ENCODE results near the gene AREG. TPM values are rescaled to one million over a fixed set of nuclear protein-coding genes. Genes with fewer than 3 reads are reported as not detected.

The AREG gene
- total and polyA plus RNA-seq, 2 of the 13 experiments (the other 11 are each of a cell fraction or from before 2014, with no cell fraction given) = 6.2 to 7.1 TPM

DNA sequence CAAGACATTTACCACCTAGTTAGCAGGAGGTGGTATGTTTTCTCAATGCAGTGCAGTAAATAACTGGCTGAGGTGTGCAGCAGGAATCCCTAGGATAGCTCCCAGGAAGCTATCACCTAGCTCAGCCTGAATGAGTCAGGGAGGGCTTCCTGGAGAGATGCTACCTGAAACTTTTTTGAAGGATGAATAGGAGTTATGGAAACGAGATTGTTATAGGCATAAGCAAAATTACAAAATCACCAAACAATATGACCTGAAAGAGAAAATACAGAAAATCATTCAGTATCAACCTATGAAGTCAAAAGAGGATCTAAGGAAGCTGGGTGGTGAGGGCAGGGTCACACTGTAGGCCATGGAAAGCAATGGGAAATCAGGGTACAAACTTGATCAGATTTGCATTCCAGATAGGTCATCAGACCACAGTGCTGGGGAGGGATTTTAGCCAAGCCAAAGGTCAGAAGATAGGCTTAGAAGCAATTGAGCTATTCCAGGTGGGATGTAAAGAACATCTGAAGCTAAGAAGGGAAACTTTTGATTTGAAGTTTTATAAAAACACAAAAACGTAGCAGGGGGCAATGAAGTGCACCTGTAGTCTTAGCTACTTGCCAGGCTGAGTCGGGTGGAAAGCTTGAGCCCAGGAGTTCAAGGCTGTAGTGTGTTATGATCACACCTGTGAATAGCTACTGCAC is 11.3 kb downstream of the AREG start:
- Histone ChIP-seq H3K36me3 (replicated peaks in 1 of 2; ENCODE audit: control insufficient read depth in 1 of 2, insufficient read depth in 2 of 2, low read length in 2 of 2) (no peaks in the 10 kb centered on the region), H3K4me2 (ENCODE audit: low read depth, low read length) (no peak overlapping the region), H3K27ac (ENCODE audit: extremely low read length, insufficient read depth, low read length) (no peak overlapping the region), H3K9ac (ENCODE audit: insufficient read depth, low read depth, low read length) (no peak overlapping the region), H3K27me3 (ENCODE audit: control insufficient read depth in 1 of 2, insufficient read depth in 2 of 2, low read length in 2 of 2) (no peaks in the 10 kb centered on the region), H4K20me1 (ENCODE audit: insufficient read depth, low read length) (no peaks in the 10 kb centered on the region), H3K4me1 (ENCODE audit: insufficient read depth, low read length) (no peaks in the 10 kb centered on the region), H3K9me3 (ENCODE audit: low read length) (no peaks in the 10 kb centered on the region), H2AFZ (ENCODE audit: low read length) (no peak overlapping the region), H3K4me3 (replicated peaks in 1 of 3; ENCODE audit: insufficient read depth in 1 of 3, low read depth in 2 of 3, low read length in 3 of 3) (no peak overlapping the region), H3K79me2 (ENCODE audit: insufficient read depth, low read length) (no peaks in the 10 kb centered on the region)
- intact Hi-C loops (cut with micrococcal nuclease; ENCODE audit: unreplicated experiment) (no loop called here), in situ Hi-C loops (cut with HindIII; ENCODE audit: extremely low pct_ligation_motif_present, low pct_unique_long_range_greater_than_20kb) (no loop called here)
- WGBS (ENCODE audit: low lambda C conversion rate) = 16% methylated on average over 3 of the region's 3 CpGs
- no peak for TF ChIP-seq RXRA (CRISPR knock-in tag; IDR thresholded peaks at IDR 0.05)
- no peak for TF ChIP-seq MBD4 (IDR thresholded peaks at IDR 0.05; ENCODE audit: borderline replicate concordance, low read length)
- no peak for TF ChIP-seq AGO2 (optimal IDR thresholded peaks at IDR 0.05; ENCODE audit: low read depth, low read length)
- no peak for TF ChIP-seq NFYC (CRISPR knock-in tag; IDR thresholded peaks at IDR 0.05)
- TF ChIP-seq SAFB2 (CRISPR knock-in tag; IDR thresholded peaks at IDR 0.05; ENCODE audit: borderline replicate concordance, low read depth) = no peak
- TF ChIP-seq HMG20A (CRISPR knock-in tag; IDR thresholded peaks at IDR 0.05; ENCODE audit: borderline replicate concordance) = no peak
- no peak for TF ChIP-seq KDM5B (CRISPR knock-in tag; IDR thresholded peaks at IDR 0.05; ENCODE audit: borderline replicate concordance)
- TF ChIP-seq PCBP1 (IDR thresholded peaks at IDR 0.05; ENCODE audit: borderline replicate concordance, low read depth, low read length) = no peak
- TF ChIP-seq KDM2A (CRISPR knock-in tag; IDR thresholded peaks at IDR 0.05; ENCODE audit: borderline replicate concordance, low read depth) = no peak
- BruUV-seq (replicated peaks) = no TSS peak
- ATAC-seq (no peak), FAIRE-seq (no peak), DNase-seq (ENCODE audit: low spot score) (no peak)
- CTCF ChIA-PET (ENCODE audit: low intra/inter-chr PET ratio, low total read pairs) = no interaction called here
- POLR2A ChIA-PET = no interaction called here

DNA sequence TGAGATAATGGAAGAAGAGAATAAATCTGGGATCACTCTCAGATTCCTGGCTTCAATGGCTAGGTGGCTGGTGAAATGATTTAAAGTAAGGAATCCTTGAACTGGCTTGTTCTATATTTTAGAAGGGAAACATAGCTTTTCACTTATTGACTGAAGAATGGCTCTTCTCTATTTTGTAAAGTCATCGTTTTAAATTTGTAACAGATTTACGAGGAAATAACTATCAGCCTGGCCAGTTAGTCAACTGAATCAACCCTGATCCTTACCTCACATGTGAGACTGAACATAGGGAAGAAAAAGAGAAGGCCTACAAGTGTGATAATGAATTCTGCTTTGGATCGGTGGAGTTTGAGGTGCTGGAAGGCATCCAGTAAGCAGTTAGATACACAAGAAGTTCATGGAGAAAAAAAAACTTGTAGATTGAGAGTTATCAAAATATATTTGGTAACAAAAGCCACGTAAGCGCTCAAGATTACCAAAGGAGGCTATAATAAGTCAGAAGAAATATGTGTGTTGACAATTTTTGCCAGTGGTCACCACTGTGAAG is 12.0 kb downstream of the AREG start:
- FAIRE-seq = no peak
- Histone ChIP-seq H3K27ac (ENCODE audit: extremely low read length, insufficient read depth, low read length) (no peak overlapping the region), H2AFZ (ENCODE audit: low read length) (no peak overlapping the region), H3K4me2 (ENCODE audit: low read depth, low read length) (no peak overlapping the region), H3K9me3 (ENCODE audit: low read length) (no peaks in the 10 kb centered on the region), H4K20me1 (ENCODE audit: insufficient read depth, low read length) (no peaks in the 10 kb centered on the region), H3K27me3 (ENCODE audit: control insufficient read depth in 1 of 2, insufficient read depth in 2 of 2, low read length in 2 of 2) (no peaks in the 10 kb centered on the region), H3K4me1 (ENCODE audit: insufficient read depth, low read length) (no peaks in the 10 kb centered on the region), H3K4me3 (replicated peaks in 1 of 3; ENCODE audit: insufficient read depth in 1 of 3, low read depth in 2 of 3, low read length in 3 of 3) (no peak overlapping the region), H3K9ac (ENCODE audit: insufficient read depth, low read depth, low read length) (no peak overlapping the region), H3K79me2 (ENCODE audit: insufficient read depth, low read length) (no peaks in the 10 kb centered on the region), H3K36me3 (replicated peaks in 1 of 2; ENCODE audit: control insufficient read depth in 1 of 2, insufficient read depth in 2 of 2, low read length in 2 of 2) (no peaks in the 10 kb centered on the region)
- intact Hi-C loops (cut with micrococcal nuclease; ENCODE audit: unreplicated experiment) (no loop called here), in situ Hi-C loops (cut with HindIII; ENCODE audit: extremely low pct_ligation_motif_present, low pct_unique_long_range_greater_than_20kb) (no loop called here)
- no TSS peak for BruUV-seq (replicated peaks)
- no peak for TF ChIP-seq CEBPG (CRISPR knock-in tag; IDR thresholded peaks at IDR 0.05)
- TF ChIP-seq ZFP36 (IDR thresholded peaks at IDR 0.05; ENCODE audit: borderline replicate concordance, low read depth, low read length, partially characterized antibody) = no peak
- 0 out of 4 replicates have a peak, but pooled peaks of 1 of the 2 experiments have one; percentile 14 for TF ChIP-seq MAFK (conservative IDR thresholded peaks at IDR 0.05 in 1 of 2, IDR thresholded peaks at IDR 0.05 in 1 of 2; ENCODE audit: low read length in 2 of 2)
- TF ChIP-seq AGO2 (optimal IDR thresholded peaks at IDR 0.05; ENCODE audit: low read depth, low read length) = no peak
- TF ChIP-seq MAFF (IDR thresholded peaks at IDR 0.05; ENCODE audit: low read depth, low read length) = peak; percentile 22; the same call in 1 of the 2 replicates
- no peak for TF ChIP-seq CCDC6 (CRISPR knock-in tag; IDR thresholded peaks at IDR 0.05)
- ChIA-PET POLR2A (no interaction called here), CTCF (ENCODE audit: low intra/inter-chr PET ratio, low total read pairs) (no interaction called here)
- WGBS (ENCODE audit: low lambda C conversion rate) = 70% methylated on average over 5 of the region's 5 CpGs
- ATAC-seq = no peak
- no peak for DNase-seq (ENCODE audit: low spot score)

Data from HepG2 (cell line).